GM21360 (cell line): Measurements from ENCODE around the gene TRPV3.
"Not testable (repeated sequence)": the region's sequence is repeated elsewhere in the genome, so short reads cannot be mapped to it uniquely, and the experiment has no call there.

Source experiments
- ATAC-seq: cut with Tn5 transposase; IDR thresholded peaks from one replicate; pipeline ENCODE4 v1.9.1; 2021; ENCODE audit warnings: mild to moderate bottlenecking, moderate library complexity; ENCODE audit not compliant: unreplicated experiment

Gene TRPV3

GRCh38 chr17:3574231-3574630 is 16.6 kb upstream of the TRPV3 start:
- no peak for ATAC-seq

DNA sequence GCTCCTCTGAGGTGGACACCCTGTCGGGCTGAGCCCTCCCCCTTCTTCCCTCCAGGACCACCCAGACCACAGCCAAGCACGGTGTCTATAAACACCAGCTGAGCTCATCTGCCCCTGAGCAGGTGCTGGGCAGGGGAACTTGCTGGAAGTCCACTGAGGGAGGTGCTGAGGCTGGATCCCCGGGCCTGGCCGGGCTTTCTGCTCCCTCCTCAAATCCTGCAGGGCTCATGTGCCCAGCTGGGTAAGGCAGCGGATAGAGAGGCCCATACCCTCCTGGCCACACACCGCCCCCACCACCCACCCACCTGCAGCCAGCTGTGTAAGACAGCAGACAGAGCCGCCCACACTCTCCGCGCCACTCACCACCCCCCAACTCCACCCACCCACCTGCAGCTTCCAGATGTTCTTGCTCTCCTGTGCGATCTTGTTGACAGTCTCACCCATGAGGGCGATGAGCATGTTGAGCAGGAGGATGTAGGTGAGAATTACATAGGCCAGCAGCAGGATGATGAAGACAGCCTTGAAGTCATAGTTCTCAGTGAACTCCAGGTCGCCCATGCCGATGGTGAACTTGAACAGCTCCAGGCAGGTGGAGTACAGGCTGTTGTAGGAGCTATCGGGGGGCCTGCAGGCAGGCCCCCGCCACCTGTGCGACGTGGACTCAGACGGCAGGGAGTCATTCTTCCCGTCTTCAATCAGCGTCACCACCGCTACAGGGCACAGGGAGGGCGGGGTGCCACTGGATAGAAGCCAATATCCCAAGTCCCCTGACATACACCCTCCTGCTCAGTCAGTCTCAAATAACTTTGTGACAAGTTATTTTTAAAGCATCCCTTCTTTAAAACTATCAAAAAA is 15.9 kb upstream of the TRPV3 start:
- ATAC-seq, result no peak

- no peak for ATAC-seq
These were observed 14.6 kb upstream of the TRPV3 start for GRCh38 chr17:3572231-3572630.

GRCh38 chr17:3571043-3571900 is 13.7 kb upstream of the TRPV3 start:
- no peak for ATAC-seq

DNA sequence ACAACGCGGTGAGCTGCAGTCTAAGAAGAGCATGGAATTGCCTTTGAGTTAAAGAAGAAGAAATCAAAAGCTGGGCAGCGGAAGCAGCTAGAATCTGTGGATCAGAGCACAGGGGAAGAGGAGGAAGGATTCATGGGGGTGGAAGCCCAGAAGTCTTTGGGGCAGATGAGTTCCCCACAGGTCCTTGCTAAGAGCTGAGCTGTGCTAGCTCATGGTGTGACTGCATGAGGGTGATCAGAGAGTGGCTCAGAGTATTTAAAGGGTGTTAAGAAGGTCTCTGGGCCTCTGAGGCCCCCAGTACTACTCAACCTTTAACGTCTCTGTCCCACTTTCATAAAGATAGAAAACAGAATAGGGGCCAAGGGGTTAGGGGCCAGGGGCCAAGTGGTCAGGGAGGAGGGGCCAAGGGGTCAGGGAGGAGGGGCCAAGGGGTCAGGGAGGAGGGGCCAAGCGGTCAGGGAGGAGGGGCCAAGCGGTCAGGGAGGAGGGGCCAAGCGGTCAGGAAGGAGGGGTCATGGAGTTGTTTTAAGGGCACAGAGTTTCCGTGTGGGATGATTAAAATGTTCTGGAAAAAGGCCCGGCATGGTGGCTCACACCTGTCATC is 12.0 kb upstream of the TRPV3 start:
- no peak for ATAC-seq

DNA sequence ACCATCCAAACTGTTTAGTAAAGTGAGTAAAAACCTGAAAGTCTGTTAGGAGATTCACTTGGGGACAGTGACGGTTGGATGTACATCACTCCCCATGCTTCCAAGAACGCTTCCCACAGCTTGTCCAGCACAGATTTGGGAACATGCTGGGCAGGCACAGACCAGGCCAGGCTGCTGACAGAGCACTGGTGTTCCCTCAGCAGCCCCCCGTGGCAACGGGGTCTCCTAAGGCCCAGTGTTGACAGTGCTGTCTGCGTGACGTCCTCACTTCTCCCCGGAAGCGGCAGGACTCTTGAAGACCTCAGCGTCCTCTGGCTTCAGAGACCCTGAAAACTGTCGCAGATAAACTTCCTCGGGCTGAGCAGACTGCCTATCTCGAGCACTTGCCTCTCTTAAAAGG is 8.9 kb upstream of the TRPV3 start:
- ATAC-seq, result no peak

- no peak for ATAC-seq
These were observed 7.5 kb upstream of the TRPV3 start for GRCh38 chr17:3565143-3565542.

DNA sequence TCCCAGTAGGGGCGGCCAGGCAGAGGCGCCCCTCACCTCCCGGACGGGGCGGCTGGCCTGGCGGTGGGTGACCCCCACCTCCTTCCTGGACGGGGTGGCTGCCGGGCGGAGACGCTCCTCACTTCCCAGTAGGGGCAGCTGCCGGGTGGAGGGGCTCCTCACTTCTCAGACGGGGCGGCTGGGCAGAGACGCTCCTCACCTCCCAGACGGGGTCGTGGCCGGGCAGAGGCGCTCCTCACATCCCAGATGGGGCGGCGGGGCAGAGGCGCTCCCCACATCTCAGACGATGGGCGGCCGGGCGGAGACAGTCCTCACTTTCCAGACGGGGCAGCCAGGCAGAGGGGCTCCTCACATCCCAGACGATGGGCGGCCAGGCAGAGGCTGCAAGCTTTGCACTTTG is 6.6 kb upstream of the TRPV3 start:
- not testable (repeated sequence) for ATAC-seq

GRCh38 chr17:3559270-3559645 is 1.6 kb upstream of the TRPV3 start:
- ATAC-seq, result no peak

DNA sequence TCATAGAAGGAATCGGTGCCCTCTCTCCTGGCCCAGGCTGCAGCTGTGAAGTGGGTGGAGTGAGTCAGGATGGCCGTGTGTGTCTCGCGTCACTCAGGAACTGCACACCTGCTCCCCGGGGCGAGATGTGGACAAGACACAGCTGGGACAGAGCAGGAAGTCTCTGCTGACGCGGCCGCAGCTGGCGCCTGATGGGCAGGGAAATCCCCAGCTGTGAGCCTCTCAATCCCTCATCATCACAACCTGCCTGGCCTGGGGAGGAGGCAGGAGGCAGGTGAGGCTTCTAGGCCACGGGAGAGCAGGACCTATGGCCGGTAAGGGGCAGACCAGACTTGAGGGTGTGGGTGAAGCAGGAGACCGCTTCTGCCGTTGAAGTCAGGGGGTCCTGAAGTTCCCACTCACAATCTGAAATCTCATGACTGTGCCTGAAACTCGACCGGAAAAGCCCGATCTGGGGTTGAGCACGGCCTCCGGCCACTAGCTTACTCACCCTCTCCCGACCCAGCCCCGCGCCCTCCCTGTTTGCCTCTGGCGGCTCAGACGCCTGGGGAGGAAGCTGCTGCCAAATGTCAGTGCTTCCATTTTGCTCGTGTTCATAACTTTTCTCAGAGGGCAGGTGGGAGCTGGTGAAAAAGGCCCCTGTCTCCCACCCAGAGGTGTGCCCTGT is 1.1 kb upstream of the TRPV3 start:
- ATAC-seq, result peak; percentile 58

DNA sequence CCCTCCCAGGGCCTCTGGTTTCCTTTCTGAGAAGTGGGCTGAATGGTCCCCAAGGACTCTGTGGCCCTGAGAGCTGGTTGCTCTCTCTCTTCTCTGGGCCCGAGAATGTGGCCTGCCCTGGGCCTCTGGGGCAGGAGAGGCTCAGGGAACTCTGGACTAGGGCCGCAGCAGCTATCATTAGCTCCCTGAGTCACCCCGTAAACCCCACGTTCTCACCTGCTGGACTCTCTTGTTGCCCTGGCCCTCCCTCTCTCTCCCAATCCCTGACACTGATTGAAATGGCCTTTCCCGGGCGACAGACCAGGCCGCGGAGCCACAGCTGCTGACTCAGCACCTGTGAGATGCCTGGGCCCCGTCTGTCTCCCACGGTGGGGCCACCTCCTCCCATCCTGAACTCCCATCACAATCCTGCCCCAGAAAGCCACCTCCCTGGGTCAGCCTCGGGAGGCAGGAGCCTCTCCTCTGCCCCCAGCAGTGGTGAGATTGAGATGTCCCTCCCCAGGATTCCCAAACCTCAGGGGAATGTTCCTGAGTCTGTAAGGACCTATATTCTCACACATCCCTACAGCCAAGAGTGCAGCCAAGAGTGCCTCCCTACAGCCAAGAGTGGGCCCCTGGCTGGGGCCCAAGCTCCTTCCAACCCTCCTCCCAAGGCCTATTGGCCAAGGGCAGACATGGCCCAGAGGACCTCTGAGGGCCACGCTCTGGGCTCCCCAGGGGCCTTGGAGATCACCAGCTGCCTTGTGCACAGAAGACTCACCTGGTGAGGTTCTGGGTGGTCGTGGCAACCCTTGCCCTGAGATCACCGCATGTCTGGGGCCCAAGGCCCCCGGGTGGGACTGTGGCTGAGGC is 470 bp downstream of the TRPV3 start:
- no peak for ATAC-seq

- no peak for ATAC-seq
These were observed 1.2 kb downstream of the TRPV3 start for GRCh38 chr17:3556239-3556915.

- no peak for ATAC-seq
These were observed 2.3 kb downstream of the TRPV3 start for GRCh38 chr17:3555189-3555796.

- ATAC-seq, result no peak
These were observed 3.2 kb downstream of the TRPV3 start for GRCh38 chr17:3554440-3554839.

DNA sequence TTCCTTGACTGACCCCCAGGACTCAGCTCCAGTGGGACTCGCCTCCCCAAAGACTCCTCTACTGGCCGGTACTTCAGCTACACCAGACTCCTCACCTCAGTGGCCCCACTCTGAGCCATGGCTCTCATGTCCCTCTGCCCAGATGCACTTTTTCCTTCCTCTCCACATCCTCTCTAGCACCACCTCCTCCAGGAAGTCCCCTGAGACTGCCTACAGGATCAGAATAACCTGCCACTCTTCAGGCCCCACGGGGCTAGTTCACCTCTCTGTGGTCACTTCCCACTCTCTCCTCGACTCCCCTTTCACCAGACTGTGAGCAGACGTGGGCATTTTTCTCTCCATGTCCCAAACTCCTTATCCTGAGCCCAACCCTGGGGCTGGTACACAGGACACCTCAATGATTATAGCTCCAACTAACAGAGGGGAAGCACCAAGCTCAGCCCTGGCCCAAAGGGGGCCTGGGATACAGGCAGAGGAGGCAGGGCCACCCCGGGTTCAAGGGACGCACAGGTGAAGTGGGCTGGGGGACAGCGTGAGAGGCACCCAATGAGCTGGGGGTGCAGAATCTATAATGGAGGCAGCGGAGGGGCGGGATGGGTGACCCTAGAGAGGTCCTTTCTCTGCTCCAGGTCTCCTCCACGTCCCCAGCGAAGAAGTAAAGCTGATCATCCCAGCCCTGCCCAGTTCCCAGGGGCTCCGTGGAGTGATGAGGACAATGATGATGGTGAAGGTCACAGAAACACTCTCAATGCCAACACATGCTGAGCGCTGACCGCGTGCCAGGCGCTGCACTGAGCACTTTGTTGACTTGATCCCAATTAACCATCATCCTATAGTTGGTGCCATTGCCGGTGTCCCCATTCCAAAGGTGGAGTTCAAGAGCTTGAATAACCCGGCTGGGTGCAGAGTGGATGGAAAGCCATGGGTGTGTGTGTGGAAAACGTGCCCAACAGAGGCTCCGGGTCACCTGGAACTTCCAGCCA is 3.9 kb downstream of the TRPV3 start:
- ATAC-seq, result no peak

DNA sequence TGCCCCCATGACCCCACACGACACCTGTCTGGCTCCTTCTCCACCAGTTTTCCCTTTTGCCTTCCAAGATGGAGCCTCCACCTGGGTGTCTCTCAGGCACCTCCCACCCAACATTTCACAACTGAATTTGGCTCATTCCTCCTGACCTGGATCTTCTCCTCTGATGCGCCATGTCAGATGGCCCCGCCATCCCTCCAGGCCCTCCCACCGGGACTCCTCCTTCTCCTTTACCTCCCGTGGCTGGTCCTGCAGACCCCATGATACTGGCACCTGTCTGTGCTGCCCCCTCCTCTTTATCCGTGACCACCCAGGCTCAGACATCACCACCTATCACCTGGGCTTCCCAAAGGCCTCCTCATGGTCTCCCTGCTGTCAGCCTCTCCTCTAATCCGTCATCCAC is 4.7 kb downstream of the TRPV3 start:
- no peak for ATAC-seq

DNA sequence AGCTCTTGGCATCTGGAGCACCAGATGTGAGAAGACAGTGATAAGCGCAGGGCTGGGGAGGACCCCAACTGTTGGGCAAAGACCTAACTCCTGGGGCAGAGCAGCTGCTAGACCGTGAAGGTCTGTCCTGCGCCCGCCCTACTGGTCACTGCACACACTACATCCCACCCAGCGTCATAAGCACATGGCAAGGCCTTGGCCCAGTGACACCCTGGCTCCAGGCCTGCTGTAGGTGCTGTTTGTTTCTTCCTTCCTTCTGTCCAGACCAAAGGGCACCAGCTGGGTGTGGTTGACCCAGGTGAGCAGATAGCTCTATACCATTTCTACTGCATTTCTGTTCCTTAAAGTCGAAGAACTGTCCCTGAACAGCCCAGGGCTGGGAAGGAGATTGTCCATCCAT is 6.4 kb downstream of the TRPV3 start:
- ATAC-seq, result no peak

- no peak for ATAC-seq
These were observed 7.9 kb downstream of the TRPV3 start for GRCh38 chr17:3549610-3550162.
